GM08714 (cell line): ENCODE measurements around the gene PTGES3.
A peak's percentile ranks its signal among the peaks of the same experiment; 100 is the strongest.

Source experiments
- H3K4me3 ChIP-seq: fragments of 200-500 bp; sonication (Bioruptor generic); 2 replicates; pipeline ENCODE4 v1.5.1; 2014; ENCODE audit warnings: mild to moderate bottlenecking, low read length, inconsistent platforms
- ZNF274 ChIP-seq: IDR thresholded peaks from 2 replicates; pipeline ENCODE4 v1.6.1; 2012; ENCODE audit warnings: mild to moderate bottlenecking, low read depth, low read length

PTGES3 gene

GRCh38 chr12:56631790-56632700 is 56.0 kb downstream of the PTGES3 start:
- no peak for TF ChIP-seq ZNF274
- H3K4me3 ChIP-seq = peak overlapping the region; percentile 46; the same call in 1 of the 2 replicates

- no peak for TF ChIP-seq ZNF274
- H3K4me3 ChIP-seq = peak within 1 kb of the TSS; percentile 79
Observed at GRCh38 chr12:56630180-56630632, 57.9 kb downstream of the PTGES3 start, which contains the start of gene BAZ2A. Gene BAZ2A (minus strand): TSS chr12:56630326. CDS start chr12:56617530, 12,796 bp downstream.

- peak overlapping the region; percentile 79 for H3K4me3 ChIP-seq
- no peak for TF ChIP-seq ZNF274
Observed at GRCh38 chr12:56629459-56630179, 58.5 kb downstream of the PTGES3 start.

- peak overlapping the region; percentile 79 for H3K4me3 ChIP-seq
- TF ChIP-seq ZNF274 = no peak
Observed at GRCh38 chr12:56628671-56629458, 59.2 kb downstream of the PTGES3 start.

GRCh38 chr12:56626701-56627100 is 61.4 kb downstream of the PTGES3 start:
- TF ChIP-seq ZNF274 = no peak
- H3K4me3 ChIP-seq = no peak overlapping the region

GRCh38 chr12:56622535-56622934 is 65.5 kb downstream of the PTGES3 start:
- TF ChIP-seq ZNF274 = no peak
- no peak overlapping the region for H3K4me3 ChIP-seq

GRCh38 chr12:56616925-56617324 is 71.2 kb downstream of the PTGES3 start:
- TF ChIP-seq ZNF274 = no peak
- no peak overlapping the region for H3K4me3 ChIP-seq

- no peak for TF ChIP-seq ZNF274
Observed at GRCh38 chr12:56616244-56616643, 71.8 kb downstream of the PTGES3 start.

GRCh38 chr12:56614627-56615026 is 73.5 kb downstream of the PTGES3 start:
- no peak overlapping the region for H3K4me3 ChIP-seq
- TF ChIP-seq ZNF274 = no peak

More at GRCh38 chr12:56616244-56616643, 71.8 kb downstream of the PTGES3 start:
- H3K4me3 ChIP-seq = no peak overlapping the region
